SK-N-MC (cell line): ENCODE results near the gene VGLL4.

Source experiments
- EZH2 ChIP-seq: fragments of 200-600 bp; sonication (generic); IDR thresholded peaks from one replicate; pipeline ENCODE4 v1.6.1; 2017; ENCODE audit warnings: antibody characterized with exemption
- POLR2AphosphoS5 ChIP-seq: IDR thresholded peaks from 2 replicates; pipeline ENCODE4 v1.6.1; 2012; ENCODE audit warnings: mild to moderate bottlenecking, low read depth, low read length, borderline replicate concordance

- TF ChIP-seq POLR2AphosphoS5 (no peak), EZH2 (no peak)
Measured at GRCh38 chr3:11568503-11569155, 75.1 kb downstream of the VGLL4 start.
